ENCODE measurements around the gene COL27A1.

- TF ChIP-seq TAF1 (IDR thresholded peaks at IDR 0.05; ENCODE audit: borderline replicate concordance, insufficient read depth, low read length) (no peak), POLR2AphosphoS5 (IDR thresholded peaks at IDR 0.05; ENCODE audit: low read depth, low read length) (no peak)
These were observed 103.8 kb downstream of the COL27A1 start for GRCh38 chr9:114258866-114259797.
